Islet of Langerhans (tissue), 1 donor: ENCODE results near the gene ARAP2.

ENCODE experiments used
- FAIRE-seq: peaks from one replicate; lab custom pipeline; 2011; peaks lifted over from hg19 to GRCh38; lab: Jason Lieb, UNC

The ARAP2 gene, protein sequence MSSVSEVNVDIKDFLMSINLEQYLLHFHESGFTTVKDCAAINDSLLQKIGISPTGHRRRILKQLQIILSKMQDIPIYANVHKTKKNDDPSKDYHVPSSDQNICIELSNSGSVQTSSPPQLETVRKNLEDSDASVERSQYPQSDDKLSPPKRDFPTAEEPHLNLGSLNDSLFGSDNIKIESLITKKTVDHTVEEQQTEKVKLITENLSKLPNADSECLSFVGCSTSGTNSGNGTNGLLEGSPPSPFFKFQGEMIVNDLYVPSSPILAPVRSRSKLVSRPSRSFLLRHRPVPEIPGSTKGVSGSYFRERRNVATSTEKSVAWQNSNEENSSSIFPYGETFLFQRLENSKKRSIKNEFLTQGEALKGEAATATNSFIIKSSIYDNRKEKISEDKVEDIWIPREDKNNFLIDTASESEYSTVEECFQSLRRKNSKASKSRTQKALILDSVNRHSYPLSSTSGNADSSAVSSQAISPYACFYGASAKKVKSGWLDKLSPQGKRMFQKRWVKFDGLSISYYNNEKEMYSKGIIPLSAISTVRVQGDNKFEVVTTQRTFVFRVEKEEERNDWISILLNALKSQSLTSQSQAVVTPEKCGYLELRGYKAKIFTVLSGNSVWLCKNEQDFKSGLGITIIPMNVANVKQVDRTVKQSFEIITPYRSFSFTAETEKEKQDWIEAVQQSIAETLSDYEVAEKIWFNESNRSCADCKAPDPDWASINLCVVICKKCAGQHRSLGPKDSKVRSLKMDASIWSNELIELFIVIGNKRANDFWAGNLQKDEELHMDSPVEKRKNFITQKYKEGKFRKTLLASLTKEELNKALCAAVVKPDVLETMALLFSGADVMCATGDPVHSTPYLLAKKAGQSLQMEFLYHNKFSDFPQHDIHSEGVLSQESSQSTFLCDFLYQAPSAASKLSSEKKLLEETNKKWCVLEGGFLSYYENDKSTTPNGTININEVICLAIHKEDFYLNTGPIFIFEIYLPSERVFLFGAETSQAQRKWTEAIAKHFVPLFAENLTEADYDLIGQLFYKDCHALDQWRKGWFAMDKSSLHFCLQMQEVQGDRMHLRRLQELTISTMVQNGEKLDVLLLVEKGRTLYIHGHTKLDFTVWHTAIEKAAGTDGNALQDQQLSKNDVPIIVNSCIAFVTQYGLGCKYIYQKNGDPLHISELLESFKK (N-terminal part only)

DNA sequence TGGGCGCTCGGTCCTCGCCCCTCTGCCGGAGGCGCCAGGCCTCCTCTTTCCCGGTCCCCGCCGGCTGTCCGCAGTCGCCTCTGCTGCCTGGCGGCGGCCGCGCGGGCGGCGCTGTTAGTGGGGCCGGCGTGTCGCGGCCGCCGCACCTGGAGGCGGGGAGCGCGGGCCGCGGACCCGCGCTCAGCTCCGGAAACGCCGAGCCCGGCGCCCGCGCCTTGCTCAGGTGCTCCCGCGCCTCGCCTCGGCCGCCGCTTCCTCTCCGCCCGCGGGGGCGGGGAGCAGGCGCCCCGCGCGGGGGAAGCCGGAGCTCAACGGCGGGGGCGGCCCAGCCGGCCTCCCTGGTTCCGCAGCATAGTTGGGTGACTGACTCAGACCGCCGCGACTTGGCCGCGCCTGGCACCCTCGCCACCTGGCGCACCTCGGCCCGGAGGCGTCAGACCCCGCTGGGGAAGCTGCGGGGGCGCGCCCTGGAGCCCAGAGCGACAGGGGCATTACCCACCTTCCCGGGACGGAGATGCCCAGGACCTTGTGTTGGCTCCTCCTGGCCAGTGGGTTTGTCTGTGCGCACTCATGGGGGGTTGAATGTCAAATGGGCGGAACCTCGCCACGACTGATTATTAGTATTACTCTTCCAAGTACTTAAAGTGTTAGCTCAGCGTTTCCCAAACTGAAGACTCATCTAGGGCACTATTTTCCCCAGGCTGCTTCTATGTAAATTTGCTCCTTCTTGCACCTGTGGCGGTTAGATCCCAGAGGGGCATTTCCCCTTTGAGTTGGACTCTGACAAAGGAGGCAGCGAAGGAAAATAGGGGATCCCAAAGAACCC, at the start of gene ARAP2:
Gene ARAP2, minus strand, starts transcription at position 258 of the 826 bp plus-strand sequence. CDS start 15,028 bp downstream, outside the sequence.
- FAIRE-seq: no peak

DNA sequence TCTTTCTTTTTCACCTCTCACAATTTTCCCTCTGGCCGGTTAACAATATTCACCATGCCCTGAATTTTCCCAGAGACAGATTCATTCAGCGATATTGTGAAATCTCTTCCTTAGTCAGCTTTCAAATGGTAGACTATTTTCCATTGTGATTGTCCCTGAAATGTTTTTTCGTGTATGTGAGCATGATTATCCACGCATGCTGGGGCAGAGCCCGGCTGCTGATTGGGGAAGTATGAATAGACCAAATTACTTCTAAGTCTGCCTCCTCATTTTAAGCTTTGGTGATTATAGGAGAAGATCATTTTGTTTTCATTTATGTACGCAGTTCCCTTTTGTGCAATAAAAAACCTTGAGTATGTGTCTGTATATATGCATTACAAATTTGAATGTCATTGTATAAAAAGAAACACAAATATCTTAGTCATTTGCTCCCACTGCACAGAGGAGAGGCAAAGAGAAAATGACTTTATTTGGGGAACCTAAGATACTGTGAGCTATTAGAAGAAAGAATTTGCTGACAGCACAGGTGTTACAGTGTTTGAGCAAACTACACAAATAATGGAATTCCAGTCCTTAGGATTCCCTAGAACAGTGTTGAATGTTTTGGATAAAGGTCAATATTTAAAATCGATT, 48.4 kb upstream of the ARAP2 start:
- FAIRE-seq: no peak

DNA sequence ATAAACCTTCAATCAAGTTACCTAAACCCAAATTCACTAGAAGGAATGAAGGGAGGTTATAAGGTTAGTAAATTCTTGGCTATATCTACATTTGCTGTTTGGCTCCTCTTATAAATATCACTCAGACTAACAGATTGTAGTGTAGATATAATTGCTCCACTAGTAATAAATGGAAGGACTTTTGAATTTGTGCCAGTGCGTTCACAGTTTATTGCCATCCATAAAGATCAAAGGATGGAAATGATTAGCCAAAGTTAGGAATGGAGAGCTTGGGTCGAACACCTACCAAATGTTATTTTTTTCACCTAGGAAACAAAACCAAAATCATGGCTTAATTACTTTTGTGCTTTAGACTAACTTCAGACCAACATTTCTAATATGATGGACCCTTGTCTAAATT, 46.3 kb upstream of the ARAP2 start:
- no peak for FAIRE-seq

DNA sequence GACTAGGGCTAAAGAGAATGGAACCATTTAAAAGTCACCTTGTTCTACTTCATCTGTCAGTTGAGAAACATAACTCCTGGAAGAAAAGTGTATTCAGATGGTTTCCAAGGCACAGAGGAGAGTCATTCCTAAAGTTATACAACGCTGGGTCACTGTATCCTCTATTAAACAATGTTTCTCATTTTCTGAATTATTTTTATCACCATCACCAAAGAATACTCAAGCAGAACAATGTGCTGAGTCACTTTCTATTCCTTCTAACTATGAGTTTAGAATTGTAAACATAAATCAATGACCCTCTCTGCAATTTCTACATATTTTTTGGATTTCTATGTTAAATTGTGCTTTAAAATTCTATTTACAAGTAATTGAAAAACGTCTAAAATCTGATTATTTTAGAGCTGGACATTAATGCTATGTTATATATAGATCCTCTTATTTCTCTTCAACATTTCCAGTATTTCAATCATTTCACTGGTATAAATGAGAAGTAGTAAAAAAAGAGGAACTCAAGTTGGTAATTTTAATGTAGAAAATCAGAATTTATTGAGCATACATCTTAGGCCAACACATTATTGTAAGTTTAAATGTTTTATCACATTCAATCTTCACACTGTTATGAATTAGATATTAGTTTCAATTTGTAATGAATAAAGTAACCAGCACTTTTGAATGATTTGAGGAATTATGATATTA, 44.6 kb upstream of the ARAP2 start:
- no peak for FAIRE-seq

DNA sequence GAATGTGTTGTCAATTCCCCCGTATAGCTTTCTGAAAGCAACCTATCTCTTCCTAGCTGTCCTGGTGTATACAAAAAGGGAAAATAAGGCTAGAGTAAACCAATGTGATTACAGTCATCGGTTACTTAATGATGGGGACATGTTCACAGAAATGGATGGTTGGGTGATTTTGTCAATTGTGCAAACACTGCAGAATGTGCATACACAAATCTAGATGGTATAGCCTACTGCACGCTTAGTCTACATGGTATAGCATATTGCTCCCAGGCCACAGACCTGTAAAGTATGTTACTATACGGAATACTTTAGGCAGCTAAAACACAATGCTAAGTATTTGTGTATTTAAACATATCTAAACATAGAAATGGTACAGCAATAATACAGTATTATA, 42.2 kb upstream of the ARAP2 start:
- FAIRE-seq: no peak

GRCh38 chr4:36285784-36286480, 41.6 kb upstream of the ARAP2 start:
- no peak for FAIRE-seq

- no peak for FAIRE-seq
Observed at GRCh38 chr4:36283912-36284465, 39.7 kb upstream of the ARAP2 start.

DNA sequence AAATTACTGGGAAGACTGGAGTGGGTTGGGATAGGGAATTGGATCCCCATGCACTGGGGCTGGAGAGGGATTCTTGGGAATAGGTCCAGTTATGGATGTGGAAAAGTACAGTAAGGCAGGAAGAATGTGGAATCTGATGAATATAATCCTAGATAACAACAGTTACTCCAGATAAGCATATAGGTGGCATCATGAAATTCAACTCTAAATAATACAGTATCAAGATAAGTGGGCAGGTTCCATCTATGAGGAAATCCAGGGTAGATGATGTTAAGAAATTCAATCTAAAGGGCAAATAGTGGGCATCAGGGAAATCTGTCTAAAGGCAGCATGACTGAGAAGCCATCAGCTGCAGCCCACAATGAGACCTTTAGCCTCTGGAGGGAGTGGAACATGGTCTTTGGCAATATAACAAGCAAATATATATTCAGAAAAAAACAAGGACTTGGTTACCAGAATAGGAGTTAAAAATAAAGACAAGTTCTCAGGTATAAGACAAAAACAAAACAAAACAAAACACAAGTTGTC, 38.3 kb upstream of the ARAP2 start:
- FAIRE-seq: no peak

GRCh38 chr4:36281384-36282106, 37.2 kb upstream of the ARAP2 start, which contains the start of gene DTHD1:
Gene DTHD1 (plus strand): TSS chr4:36281616. CDS start chr4:36281759, 143 bp downstream.
- FAIRE-seq: no peak

DNA sequence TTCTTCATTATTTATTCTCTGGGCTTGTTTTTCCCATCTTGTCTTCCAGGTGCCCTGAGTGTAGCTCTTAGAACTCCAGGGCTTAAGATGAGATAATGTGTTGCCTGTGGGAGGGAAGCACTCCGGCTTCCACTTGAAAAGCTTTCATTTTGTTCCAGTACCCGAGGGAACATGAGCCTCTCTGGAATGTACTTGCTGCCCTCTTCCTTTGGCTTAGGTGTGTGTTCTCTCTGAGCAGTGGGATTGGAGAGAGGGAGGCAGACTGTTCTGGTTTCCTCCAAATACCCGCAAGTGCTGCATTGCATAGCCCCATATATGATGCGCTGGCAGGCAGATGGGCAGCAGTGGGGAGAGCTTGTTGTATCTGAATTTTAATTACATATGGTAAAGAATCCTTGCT, 36.2 kb upstream of the ARAP2 start:
- no peak for FAIRE-seq

GRCh38 chr4:36278789-36279188, 34.5 kb upstream of the ARAP2 start:
- FAIRE-seq: no peak

GRCh38 chr4:36277533-36277932, 33.2 kb upstream of the ARAP2 start:
- no peak for FAIRE-seq

DNA sequence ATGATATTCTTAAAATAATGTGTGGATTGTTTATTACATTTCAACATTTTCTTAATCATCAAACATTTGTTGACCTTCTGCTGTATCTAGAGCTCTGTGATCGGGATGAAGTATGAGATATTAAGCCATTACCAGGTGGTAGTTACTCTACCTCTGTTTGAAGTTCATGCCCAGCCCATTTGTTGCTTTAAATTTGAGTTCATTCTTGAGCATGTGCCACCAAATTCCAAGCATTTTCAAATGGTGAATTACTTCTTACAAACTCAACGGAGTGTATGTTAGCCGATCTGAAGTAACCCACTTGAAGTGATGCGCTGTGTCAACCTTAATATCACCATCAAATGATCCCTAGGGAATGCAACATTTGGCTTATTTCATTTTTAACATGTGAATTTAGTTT, 29.8 kb upstream of the ARAP2 start:
- FAIRE-seq: no peak

DNA sequence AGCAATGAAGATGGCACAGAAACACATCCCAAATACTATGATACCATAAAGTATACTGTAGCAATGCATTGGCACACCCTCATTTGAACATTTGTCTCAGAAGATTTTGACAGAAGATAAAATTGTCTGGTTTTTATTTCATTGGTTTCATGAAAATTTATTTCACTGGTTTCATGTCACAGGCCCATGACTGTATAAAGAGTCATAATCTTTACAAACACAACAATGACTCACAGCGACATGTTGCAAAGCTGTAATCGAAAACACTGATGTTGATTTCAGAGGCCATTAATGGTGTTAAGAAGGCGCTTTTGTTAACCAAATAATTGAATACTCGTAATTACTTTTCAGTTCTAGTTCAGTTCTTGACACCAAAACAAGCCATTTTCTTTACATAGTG, 29.0 kb upstream of the ARAP2 start:
- no peak for FAIRE-seq

- FAIRE-seq: no peak
Observed at GRCh38 chr4:36269533-36270173, 25.3 kb upstream of the ARAP2 start.

- FAIRE-seq: no peak
Observed at GRCh38 chr4:36269101-36269500, 24.8 kb upstream of the ARAP2 start.

- no peak for FAIRE-seq
Observed at GRCh38 chr4:36267486-36268268, 23.4 kb upstream of the ARAP2 start.
